Mesenchymal stem cell (in vitro differentiated cells and primary cell): ENCODE measurements around the gene PTPRN2.

Experiments used
- DNase-seq: peaks from one replicate; pipeline ENCODE4 v3.0.0-alpha.2; 2013
- H2AFZ ChIP-seq: one replicate; pipeline ENCODE4 v1.6.1; 2013; ENCODE audit warnings: low read depth, mild to moderate bottlenecking, control low read depth, inconsistent platforms, low read length, moderate library complexity
- H2AK5ac ChIP-seq: 2 replicates; pipeline ENCODE4 v1.6.1; 2013; ENCODE audit warnings: low read length, moderate library complexity, mild to moderate bottlenecking, inconsistent platforms; ENCODE audit not compliant: severe bottlenecking
- H2BK120ac ChIP-seq: one replicate; pipeline ENCODE4 v1.6.1; 2013; ENCODE audit warnings: low read depth, mild to moderate bottlenecking, inconsistent platforms, low read length, moderate library complexity
- H2BK12ac ChIP-seq, 2 experiments: one replicate each; pipeline ENCODE4 v1.6.1; 2013; ENCODE audit warnings: inconsistent platforms in 2 of 2, low read length in 2 of 2, mild to moderate bottlenecking in 2 of 2, moderate library complexity in 2 of 2, control low read depth in 1 of 2
- H2BK15ac ChIP-seq: one replicate; pipeline ENCODE4 v1.6.1; 2013; ENCODE audit warnings: mild to moderate bottlenecking, low read depth, inconsistent platforms; ENCODE audit not compliant: poor library complexity, severe bottlenecking
- H2BK5ac ChIP-seq: 2 replicates; pipeline ENCODE4 v1.6.1; 2013; ENCODE audit warnings: low read depth, mild to moderate bottlenecking, low read length, control low read depth, inconsistent platforms; ENCODE audit not compliant: poor library complexity, severe bottlenecking
- H3K14ac ChIP-seq, 2 experiments: one replicate each; pipeline ENCODE4 v1.6.1; 2013; ENCODE audit warnings: inconsistent platforms in 2 of 2, low read length in 2 of 2, control low read depth in 1 of 2, mild to moderate bottlenecking in 1 of 2, moderate library complexity in 1 of 2
- H3K18ac ChIP-seq, 2 experiments: one replicate each; pipeline ENCODE4 v1.6.1; 2013; ENCODE audit warnings: inconsistent platforms in 2 of 2, low read length in 2 of 2, control low read depth in 1 of 2, low read depth in 1 of 2, mild to moderate bottlenecking in 1 of 2
- H3K23ac ChIP-seq, 2 experiments: one replicate each; pipeline ENCODE4 v1.6.1; 2013; ENCODE audit warnings: inconsistent platforms in 2 of 2, low read length in 2 of 2, mild to moderate bottlenecking in 2 of 2, moderate library complexity in 2 of 2, control low read depth in 1 of 2
- H3K27ac ChIP-seq: 2 replicates; pipeline ENCODE4 v1.5.1; 2013; ENCODE audit warnings: mild to moderate bottlenecking, moderate library complexity, low read length, control low read depth, inconsistent platforms; ENCODE audit not compliant: poor library complexity, severe bottlenecking
- H3K27me3 ChIP-seq, 2 experiments: 2 replicates each; pipeline versions ENCODE4 v1.6.1 to v1.7.0; 2013; ENCODE audit warnings: low read length in 2 of 2, mild to moderate bottlenecking in 2 of 2, moderate library complexity in 2 of 2, control low read depth in 1 of 2, inconsistent platforms in 1 of 2; ENCODE audit not compliant: control insufficient read depth in 1 of 2, insufficient read depth in 1 of 2
- H3K36me3 ChIP-seq, 2 experiments: 2 replicates each; pipeline versions ENCODE4 v1.6.1 to v1.7.0; 2013; ENCODE audit warnings: low read length in 2 of 2, control low read depth in 1 of 2, inconsistent platforms in 1 of 2, low read depth in 1 of 2, mild to moderate bottlenecking in 1 of 2; ENCODE audit not compliant: insufficient read depth in 2 of 2, control insufficient read depth in 1 of 2
- H3K4ac ChIP-seq, 2 experiments: one replicate each; pipeline ENCODE4 v1.6.1; 2013; ENCODE audit warnings: inconsistent platforms in 2 of 2, low read length in 2 of 2, mild to moderate bottlenecking in 2 of 2, moderate library complexity in 2 of 2, control low read depth in 1 of 2, low read depth in 1 of 2
- H3K4me1 ChIP-seq: 2 replicates; pipeline ENCODE4 v1.6.1; 2013; ENCODE audit warnings: low read depth, low read length, control low read depth; ENCODE audit not compliant: control insufficient read depth, insufficient read depth
- H3K4me2 ChIP-seq: 2 replicates; pipeline ENCODE4 v1.6.1; 2013; ENCODE audit warnings: low read length, mild to moderate bottlenecking, inconsistent platforms; ENCODE audit not compliant: poor library complexity, severe bottlenecking
- H3K4me3 ChIP-seq, 2 experiments: 2 replicates each; pipeline versions ENCODE4 v1.5.1 to v1.7.0; 2013; ENCODE audit warnings: low read length in 2 of 2, mild to moderate bottlenecking in 2 of 2, control low read depth in 1 of 2, low read depth in 1 of 2; ENCODE audit not compliant: insufficient read depth in 1 of 2
- H3K79me1 ChIP-seq: replicated peaks from 2 replicates; pipeline ENCODE4 v1.6.1; 2013; ENCODE audit warnings: mild to moderate bottlenecking, control low read depth, low read length, inconsistent platforms; ENCODE audit not compliant: poor library complexity, severe bottlenecking
- H3K9ac ChIP-seq: 2 replicates; pipeline ENCODE4 v1.7.0; 2013; ENCODE audit warnings: mild to moderate bottlenecking, low read length, moderate library complexity
- H3K9me3 ChIP-seq: 2 replicates; pipeline ENCODE4 v1.7.0; 2013; ENCODE audit warnings: mild to moderate bottlenecking, low read length; ENCODE audit not compliant: control insufficient read depth
- H4K8ac ChIP-seq: one replicate; pipeline ENCODE4 v1.6.1; 2013; ENCODE audit warnings: inconsistent platforms, mild to moderate bottlenecking, low read length, moderate library complexity
- H4K91ac ChIP-seq: one replicate; pipeline ENCODE4 v1.6.1; 2013; ENCODE audit warnings: mild to moderate bottlenecking, low read length, inconsistent platforms
- WGBS: methylation state at CpG from one replicate; pipeline ENCODE4 v1.1.7; 2013; ENCODE audit warnings: mixed read lengths; 5-methylcytosine and 5-hydroxymethylcytosine counted together

PTPRN2 gene

DNA sequence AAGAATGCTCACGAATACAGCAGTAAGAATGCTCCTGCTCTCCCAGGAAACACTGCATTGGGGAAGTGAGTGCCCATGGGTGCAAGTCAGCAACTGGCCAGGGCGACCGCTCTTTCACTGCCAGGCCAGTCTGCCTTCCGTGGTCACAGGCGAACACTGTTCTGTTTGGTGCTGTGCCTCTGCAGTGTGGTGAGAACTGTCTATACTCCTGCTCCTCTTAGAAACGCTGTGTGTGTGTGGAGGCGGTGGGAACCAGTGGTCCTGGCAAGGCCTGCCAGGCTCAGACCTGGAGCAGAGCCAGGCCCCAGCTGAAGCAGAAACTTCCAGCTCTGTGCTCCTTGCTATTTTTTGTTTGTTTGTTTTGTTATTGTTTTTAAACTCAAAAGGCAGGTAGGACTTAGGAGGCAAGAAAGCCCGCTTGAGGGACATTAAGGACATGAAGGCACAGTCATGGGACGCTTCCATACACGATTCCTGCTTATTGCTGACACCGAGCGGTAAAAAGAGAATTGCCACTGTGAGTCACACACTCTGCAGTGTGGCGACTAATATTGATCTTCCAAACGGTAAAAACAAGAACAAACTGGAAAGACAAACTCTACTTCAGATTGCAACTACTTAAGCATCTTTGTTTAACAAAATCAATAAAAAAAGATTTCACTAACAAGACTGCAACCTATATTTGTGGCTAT lies 820.0 kb downstream of the PTPRN2 start:
- DNase-seq, result no peak
- Histone ChIP-seq H3K18ac (no peak overlapping the region), H3K4me3 (no peak overlapping the region), H3K4me1 (no peaks in the 10 kb centered on the region), H2AK5ac (no peak overlapping the region), H2AFZ (no peak overlapping the region), H3K9me3 (peaks cover 10% of the 10 kb centered on the region), H3K4ac (no peak overlapping the region), H2BK5ac (no peak overlapping the region), H4K91ac (no peak overlapping the region), H3K79me1 (no peaks in the 10 kb centered on the region), H3K4me2 (no peak overlapping the region), H3K23ac (no peak overlapping the region), H3K27ac (no peak overlapping the region), H3K14ac (no peak overlapping the region), H2BK15ac (no peak overlapping the region), H3K36me3 (no peaks in the 10 kb centered on the region), H3K27me3 (no peaks in the 10 kb centered on the region), H2BK120ac (no peak overlapping the region), H3K9ac (no peak overlapping the region), H4K8ac (no peak overlapping the region), H2BK12ac (no peak overlapping the region)
- 85% methylated on average over 14 of the region's 14 CpGs for WGBS

DNA sequence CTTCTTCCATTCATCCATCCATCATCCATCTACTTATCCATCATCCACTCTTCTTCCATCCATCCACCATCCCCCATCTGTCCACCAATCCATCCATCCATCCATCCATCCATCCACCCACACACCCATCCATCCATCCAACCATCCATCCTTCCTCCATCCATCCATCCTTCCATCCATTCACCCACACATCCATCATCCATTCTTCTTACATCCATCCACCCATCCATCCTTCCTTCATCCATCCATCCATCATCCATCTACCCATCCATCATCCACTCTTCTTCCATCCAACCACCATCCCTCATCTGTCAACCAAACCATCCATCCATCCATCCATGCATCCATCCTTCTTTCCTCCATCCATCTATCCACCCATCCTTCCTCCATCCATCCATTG lies 821.5 kb downstream of the PTPRN2 start:
- Histone ChIP-seq H4K91ac (no peak overlapping the region), H3K27ac (no peak overlapping the region), H3K4me3 (no peak overlapping the region), H3K4me1 (no peaks in the 10 kb centered on the region), H2BK120ac (no peak overlapping the region), H3K4me2 (no peak overlapping the region), H3K79me1 (no peaks in the 10 kb centered on the region), H4K8ac (no peak overlapping the region), H3K23ac (no peak overlapping the region), H3K27me3 (no peaks in the 10 kb centered on the region), H2AFZ (no peak overlapping the region), H3K9me3 (peaks cover 4% of the 10 kb centered on the region), H2BK15ac (no peak overlapping the region), H2AK5ac (no peak overlapping the region), H3K4ac (no peak overlapping the region), H2BK12ac (no peak overlapping the region), H3K9ac (no peak overlapping the region), H3K36me3 (no peaks in the 10 kb centered on the region), H2BK5ac (no peak overlapping the region), H3K14ac (no peak overlapping the region), H3K18ac (no peak overlapping the region)
- DNase-seq, result no peak

DNA sequence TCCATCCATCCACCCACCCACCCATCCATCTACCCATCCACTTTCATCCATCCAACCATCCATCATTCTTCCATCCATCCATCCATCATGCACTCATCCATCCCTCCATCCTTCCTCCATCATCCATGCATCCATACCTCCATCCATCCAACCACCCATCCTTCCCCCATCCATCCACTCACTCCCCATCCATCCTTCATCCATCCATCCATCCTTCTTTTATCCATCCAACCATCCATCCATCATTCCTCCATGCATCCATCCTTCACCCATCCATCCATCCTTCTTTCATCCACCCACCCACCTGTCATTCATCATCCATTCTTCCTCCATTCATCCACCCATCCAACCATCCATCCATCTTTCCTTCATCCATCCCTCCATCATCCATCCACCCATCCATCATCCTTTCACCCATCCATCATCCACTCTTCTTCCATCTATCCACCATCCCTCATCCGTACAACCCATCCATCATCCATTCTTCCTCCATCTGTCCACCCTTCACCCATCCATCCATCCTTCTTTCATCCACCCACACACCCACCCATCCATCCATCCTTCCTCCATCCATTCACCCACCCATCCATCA lies 822.6 kb downstream of the PTPRN2 start:
- no peak overlapping the region for H3K4me2 ChIP-seq
- H2AK5ac ChIP-seq, result no peak overlapping the region
- no peak overlapping the region for H3K23ac ChIP-seq
- no peak overlapping the region for H4K91ac ChIP-seq
- no peak overlapping the region for H2BK15ac ChIP-seq
- H2BK120ac ChIP-seq, result no peak overlapping the region
- DNase-seq, result no peak
- no peak overlapping the region for H3K14ac ChIP-seq
- H3K4ac ChIP-seq, result no peak overlapping the region
- H3K4me3 ChIP-seq, result no peak overlapping the region
- H3K79me1 ChIP-seq, result no peaks in the 10 kb centered on the region
- no peaks in the 10 kb centered on the region for H3K27me3 ChIP-seq
- H2AFZ ChIP-seq, result no peak overlapping the region
- H3K36me3 ChIP-seq, result no peaks in the 10 kb centered on the region
- no peak overlapping the region for H3K18ac ChIP-seq
- no peak overlapping the region for H3K9ac ChIP-seq
- no peaks in the 10 kb centered on the region for H3K9me3 ChIP-seq
- no peak overlapping the region for H2BK12ac ChIP-seq
- no peak overlapping the region for H3K27ac ChIP-seq
- 72% methylated on average over 1 of the region's 1 CpG for WGBS
- H2BK5ac ChIP-seq, result no peak overlapping the region
- H4K8ac ChIP-seq, result no peak overlapping the region
- H3K4me1 ChIP-seq, result no peaks in the 10 kb centered on the region

DNA sequence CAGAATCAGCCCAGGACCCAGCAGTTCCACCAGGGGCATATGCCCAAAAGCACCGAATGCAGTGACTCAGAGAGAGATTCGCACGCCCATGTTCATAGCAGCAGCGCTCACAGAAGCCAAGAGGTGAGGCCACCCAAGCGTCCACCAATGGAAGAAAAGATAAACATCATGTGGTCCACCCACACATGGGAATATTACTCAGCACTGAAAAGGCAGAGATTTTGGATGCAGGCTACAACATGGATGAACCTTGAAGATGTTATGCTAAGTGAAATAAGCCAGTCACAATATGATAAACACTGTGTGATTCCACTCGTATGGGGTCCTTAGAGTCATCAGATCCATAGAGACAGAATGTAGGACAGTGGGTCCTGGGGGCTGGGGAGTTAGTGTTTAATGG lies 823.4 kb downstream of the PTPRN2 start:
- H3K27me3 ChIP-seq, result no peaks in the 10 kb centered on the region
- H4K91ac ChIP-seq, result no peak overlapping the region
- no peaks in the 10 kb centered on the region for H3K9me3 ChIP-seq
- no peaks in the 10 kb centered on the region for H3K36me3 ChIP-seq
- no peak overlapping the region for H3K18ac ChIP-seq
- H3K23ac ChIP-seq, result no peak overlapping the region
- H3K14ac ChIP-seq, result no peak overlapping the region
- no peaks in the 10 kb centered on the region for H3K79me1 ChIP-seq
- H2BK12ac ChIP-seq, result no peak overlapping the region
- no peak overlapping the region for H3K4ac ChIP-seq
- no peak overlapping the region for H2AK5ac ChIP-seq
- no peak overlapping the region for H3K4me3 ChIP-seq
- H2AFZ ChIP-seq, result no peak overlapping the region
- no peak overlapping the region for H2BK5ac ChIP-seq
- H3K27ac ChIP-seq, result no peak overlapping the region
- H3K4me2 ChIP-seq, result no peak overlapping the region
- no peak overlapping the region for H4K8ac ChIP-seq
- DNase-seq, result no peak
- no peaks in the 10 kb centered on the region for H3K4me1 ChIP-seq
- WGBS, result 85% methylated on average over 6 of the region's 6 CpGs
- H3K9ac ChIP-seq, result no peak overlapping the region
- H2BK15ac ChIP-seq, result no peak overlapping the region
- H2BK120ac ChIP-seq, result no peak overlapping the region
